Activated CD8-positive, alpha-beta memory T cell treated with anti-CD3 and anti-CD28 coated beads, Interleukin-2, amount 50 U/mL, for 1 hour (primary cell): ENCODE measurements around the gene URM1.

Source experiments
- DNase-seq: peaks from one replicate; pipeline ENCODE4 v3.0.0-alpha.2; 2020; ENCODE audit errors: extremely low read depth

Gene URM1

DNA sequence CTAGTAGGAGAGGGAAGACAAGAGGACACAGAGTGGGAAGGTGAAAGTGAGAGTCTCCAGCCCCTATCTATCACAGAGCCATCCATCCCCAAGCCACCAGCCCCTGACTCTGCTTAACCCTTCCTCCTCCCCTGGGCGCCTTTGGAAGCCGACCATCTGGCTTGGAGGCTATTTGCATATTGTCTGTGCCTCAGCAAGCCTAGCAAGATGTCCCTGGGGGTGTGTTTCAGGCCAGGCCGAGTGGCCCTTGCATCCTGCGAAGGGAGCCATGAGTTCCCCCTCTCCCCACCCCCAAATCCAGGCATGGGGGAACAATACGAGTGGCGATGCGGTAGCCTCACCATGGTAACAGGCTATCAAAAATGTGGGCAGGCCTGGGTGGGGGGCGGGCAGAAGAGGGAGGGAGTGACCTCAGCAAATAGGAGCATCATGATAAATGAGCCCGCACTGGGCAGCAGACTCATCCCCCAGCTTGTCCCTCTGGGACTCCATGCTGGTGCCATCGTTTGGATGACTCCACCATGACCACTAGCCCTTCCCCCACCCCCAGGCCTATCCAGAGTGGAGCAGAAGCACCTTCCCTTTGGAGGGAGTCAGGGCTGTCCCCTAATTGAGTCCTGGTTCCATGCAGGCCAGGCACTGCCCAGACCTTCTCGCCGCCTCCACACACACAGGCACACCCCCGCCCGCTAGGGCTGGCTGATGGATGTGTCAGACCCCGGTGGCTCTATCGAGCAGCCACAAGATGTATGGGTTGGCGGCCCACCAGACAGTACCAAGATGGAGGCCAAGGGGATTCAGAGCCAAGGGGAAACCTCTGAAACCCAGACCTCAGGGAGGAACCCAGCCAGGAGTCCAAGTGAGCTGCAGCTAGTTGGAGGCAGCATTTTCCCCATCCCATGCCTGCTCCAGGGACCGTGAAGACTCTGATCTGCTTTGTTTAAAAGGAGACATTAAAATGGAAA is 14.6 kb downstream of the URM1 start:
- DNase-seq: no peak

- no peak for DNase-seq
Measured at GRCh38 chr9:128388150-128388549, 17.0 kb downstream of the URM1 start.

DNA sequence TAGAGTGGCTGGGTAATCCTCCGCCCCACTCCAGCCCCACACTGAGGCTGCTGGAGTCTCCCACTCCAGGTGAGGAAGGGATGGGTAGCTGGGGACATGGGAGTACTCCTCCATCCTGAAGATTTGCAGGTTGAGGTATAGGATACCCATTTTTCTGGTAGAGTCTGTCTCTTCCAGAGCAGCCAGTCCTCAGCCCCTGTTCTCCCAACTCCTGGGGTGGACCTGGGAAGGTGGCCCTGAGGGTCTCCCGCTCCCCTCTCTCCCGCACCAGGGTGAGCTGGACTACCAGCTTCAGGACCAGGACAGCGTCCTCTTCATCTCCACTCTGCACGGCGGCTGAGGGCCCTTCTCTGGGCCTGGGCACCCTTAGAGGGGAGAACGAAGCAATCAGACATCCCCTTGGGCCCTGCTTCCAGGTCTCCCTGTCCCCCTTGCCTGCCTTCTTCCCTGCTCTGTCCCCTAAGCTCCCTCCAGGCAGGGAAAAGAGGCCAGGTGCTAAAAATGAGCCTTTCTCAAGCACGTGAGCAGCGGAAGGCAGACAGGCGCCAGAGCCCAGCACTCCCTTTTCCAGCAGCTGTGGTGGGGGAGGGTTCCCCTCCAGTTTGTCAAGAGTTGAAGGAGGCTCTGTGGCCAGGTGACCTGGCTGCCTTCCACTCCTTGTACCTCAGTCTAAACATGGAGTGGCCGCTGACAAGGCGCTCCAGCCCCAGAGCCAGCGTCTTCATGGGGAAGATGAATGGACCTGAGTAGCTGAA is 18.4 kb downstream of the URM1 start:
- no peak for DNase-seq

GRCh38 chr9:128390150-128390812 is 19.1 kb downstream of the URM1 start:
- DNase-seq: no peak

GRCh38 chr9:128390813-128391711 is 19.9 kb downstream of the URM1 start:
- no peak for DNase-seq

DNA sequence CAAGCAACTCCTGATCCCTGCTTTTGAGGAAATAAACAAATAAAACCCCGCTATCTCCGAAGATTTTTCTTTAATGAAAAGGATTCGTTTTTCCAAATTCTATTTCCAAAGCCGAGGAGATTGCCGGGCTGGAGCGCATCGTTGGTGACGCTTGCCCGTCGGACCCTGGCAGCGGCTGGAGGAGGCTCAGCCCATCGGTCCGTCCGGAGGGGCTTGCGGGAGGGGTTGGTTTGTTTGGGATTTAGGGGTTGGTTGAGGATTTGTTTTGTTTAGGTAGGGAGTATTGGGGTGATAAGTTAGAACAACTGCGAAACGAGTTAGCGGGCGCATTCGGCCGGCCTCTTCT is 20.8 kb downstream of the URM1 start:
- no peak for DNase-seq

- DNase-seq: no peak
Measured at GRCh38 chr9:128392302-128393144, 21.3 kb downstream of the URM1 start.

- DNase-seq: no peak
Measured at GRCh38 chr9:128393145-128393775, 22.1 kb downstream of the URM1 start.

- no peak for DNase-seq
Measured at GRCh38 chr9:128393970-128394369, 22.8 kb downstream of the URM1 start.

GRCh38 chr9:128394379-128395168 is 23.4 kb downstream of the URM1 start:
- DNase-seq: no peak

GRCh38 chr9:128396970-128397613 is 25.9 kb downstream of the URM1 start:
- DNase-seq: no peak

- DNase-seq: no peak
Measured at GRCh38 chr9:128397831-128398230, 26.7 kb downstream of the URM1 start.

DNA sequence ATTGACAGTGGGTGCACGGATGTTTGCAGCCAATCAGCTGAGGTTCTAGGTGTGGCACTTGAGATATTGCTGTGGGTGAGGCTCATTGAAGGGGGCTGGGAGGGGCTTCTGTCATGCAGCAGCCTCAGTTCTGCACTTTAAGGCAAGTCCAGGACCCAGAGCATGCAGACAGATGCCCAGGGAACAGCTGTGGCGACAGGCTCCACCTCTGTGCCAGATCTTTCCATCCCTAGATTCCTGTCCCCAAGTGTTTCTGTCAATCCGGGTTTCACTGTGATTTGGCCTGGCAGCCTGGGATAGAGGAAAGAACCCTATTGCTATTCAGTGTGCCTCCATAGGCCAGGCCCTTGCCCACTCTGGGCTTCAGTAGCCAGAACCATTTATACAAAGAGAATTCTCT is 28.7 kb downstream of the URM1 start:
- DNase-seq: no peak

DNA sequence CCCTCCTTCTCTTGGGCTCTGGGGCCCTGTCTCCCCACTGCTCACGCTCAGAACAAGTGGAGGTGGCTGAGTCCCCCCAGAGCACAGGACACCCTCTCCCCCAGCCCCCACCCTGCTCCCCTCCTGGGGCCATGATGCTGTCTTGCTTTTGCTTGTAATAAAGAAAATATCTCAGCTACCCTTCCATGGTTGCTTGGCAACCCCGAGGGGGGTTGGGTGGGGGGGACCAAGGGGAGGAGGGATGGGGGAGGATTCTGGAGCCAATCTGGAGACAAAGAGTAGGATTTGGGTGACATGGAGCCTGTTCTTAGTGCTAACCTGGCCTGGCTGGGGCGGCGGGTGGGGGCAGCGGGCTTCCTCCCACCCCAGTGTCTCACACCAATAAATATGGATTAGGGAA is 33.4 kb downstream of the URM1 start:
- DNase-seq: no peak

- DNase-seq: no peak
Measured at GRCh38 chr9:128405077-128405779, 34.1 kb downstream of the URM1 start.

DNA sequence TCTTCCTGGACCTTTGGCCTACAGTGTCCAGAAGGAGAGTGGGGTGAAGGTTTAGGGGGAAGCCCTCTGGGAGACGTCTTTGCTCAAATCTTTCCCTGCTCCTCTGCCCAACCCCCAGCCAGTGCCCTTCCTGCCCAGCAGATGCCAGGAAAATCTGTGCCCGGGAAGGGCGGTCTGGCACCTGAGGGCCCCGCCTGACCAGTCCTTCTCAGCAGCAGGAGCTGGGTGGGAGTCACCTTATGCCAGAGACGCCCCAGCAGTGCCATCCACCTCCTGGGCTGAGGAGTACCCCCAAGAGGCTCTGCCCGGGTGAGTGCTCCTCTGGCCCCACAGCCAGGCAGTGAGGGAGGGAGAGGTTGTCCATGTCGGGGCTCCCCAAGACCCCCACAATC is 34.6 kb downstream of the URM1 start:
- DNase-seq: no peak

- no peak for DNase-seq
Measured at GRCh38 chr9:128406848-128407391, 35.7 kb downstream of the URM1 start.

DNA sequence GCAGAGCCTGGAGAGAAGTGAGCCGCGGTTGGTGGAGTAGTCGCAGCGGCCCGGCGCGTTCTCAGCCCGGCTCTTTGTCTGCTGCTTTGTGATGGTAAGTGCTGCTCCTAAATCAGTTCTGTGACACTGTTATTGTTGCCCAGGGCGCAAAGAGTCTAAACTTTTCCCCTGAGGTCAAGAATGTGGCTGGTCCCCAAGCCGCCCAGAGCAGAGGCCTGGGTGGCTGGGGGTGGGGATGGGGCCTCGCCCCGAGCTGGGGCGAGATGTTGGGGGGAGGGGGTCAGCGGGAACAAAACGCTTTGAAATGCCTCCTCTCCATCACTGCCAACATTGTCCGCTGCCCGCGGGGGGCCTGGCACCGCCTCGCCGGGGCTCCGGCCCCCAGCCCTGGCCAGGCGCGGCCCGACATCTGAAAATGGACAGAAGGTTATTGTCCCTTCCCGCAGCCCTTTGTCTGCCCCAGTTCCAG is 37.8 kb downstream of the URM1 start:
- no peak for DNase-seq
